ENCODE results near the gene SSR2. TPM values are rescaled to one million over a fixed set of nuclear protein-coding genes. Genes with fewer than 3 reads are reported as not detected.
A peak's percentile ranks its signal among the peaks of the same experiment; 100 is the strongest.

The SSR2 gene
- total RNA-seq, 6 experiments from 2014 or later = 59.5 to 227 (median 103) TPM

DNA sequence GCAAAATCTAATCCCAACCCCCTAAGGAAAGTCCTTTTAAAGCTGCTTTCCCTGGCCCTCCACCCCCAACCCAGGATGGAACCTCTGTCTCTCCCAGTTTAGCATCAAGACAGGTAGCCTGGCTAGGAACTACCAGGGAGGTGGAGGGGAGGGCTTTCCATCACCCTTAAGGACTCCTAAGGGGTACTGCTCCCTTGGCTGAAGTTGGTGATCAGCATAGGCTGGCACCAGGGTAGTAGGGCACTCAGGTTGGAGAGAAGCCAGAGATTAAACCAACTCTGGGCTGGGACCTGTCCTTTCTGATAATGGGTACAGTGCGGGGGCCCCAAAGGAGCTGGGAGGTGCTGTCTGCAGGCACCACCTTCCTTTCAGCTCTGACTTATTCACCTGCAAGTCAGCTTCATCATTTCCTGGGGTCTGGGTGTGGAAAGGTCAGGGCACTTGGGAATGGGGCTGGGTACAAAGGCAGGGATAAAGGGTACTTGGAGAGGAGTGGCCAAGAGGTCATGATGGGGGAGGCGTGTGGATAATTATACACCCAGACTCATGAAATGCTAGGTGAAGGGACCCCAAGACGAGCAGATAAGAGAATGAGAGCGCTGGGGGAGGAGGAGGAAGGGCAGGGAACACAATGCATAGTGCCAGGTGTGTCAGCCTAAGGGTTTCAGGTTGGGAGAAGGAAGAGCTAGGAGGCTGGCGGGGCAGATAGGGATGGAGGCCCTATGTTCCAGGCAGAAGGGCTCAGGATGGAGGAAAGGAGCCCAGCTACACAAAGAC is 43.6 kb downstream of the SSR2 start:
- H3K36me3 ChIP-seq = no peaks in the 10 kb centered on the region
- no peak for TF ChIP-seq POLR2A (IDR thresholded peaks at IDR 0.05)
- TF ChIP-seq, protein P1, sequence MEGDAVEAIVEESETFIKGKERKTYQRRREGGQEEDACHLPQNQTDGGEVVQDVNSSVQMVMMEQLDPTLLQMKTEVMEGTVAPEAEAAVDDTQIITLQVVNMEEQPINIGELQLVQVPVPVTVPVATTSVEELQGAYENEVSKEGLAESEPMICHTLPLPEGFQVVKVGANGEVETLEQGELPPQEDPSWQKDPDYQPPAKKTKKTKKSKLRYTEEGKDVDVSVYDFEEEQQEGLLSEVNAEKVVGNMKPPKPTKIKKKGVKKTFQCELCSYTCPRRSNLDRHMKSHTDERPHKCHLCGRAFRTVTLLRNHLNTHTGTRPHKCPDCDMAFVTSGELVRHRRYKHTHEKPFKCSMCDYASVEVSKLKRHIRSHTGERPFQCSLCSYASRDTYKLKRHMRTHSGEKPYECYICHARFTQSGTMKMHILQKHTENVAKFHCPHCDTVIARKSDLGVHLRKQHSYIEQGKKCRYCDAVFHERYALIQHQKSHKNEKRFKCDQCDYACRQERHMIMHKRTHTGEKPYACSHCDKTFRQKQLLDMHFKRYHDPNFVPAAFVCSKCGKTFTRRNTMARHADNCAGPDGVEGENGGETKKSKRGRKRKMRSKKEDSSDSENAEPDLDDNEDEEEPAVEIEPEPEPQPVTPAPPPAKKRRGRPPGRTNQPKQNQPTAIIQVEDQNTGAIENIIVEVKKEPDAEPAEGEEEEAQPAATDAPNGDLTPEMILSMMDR (IDR thresholded peaks at IDR 0.05) = no peak
- ATAC-seq (peak in 3 of 4 donors; percentile 1 to 22 (median 2)), DNase-seq (no peak)
- peak overlapping the region; percentile 73 to 89 (median 77) for H3K27ac ChIP-seq
- 32% methylated on average over 5 of the region's 5 CpGs for WGBS (ENCODE audit: insufficient coverage, low coverage, low lambda C conversion rate, missing lambda C conversion rate)
- peaks cover 0 to 10% (median 1%) of the 10 kb centered on the region in 4 donors for H3K4me1 ChIP-seq
- intact Hi-C loops (cut with DNase I) = no loop called here
- peak overlapping the region; percentile 57 to 63 (median 59) for H3K4me3 ChIP-seq
- H3K27me3 ChIP-seq = no peaks in the 10 kb centered on the region
- no peaks in the 10 kb centered on the region for H3K9me3 ChIP-seq

DNA sequence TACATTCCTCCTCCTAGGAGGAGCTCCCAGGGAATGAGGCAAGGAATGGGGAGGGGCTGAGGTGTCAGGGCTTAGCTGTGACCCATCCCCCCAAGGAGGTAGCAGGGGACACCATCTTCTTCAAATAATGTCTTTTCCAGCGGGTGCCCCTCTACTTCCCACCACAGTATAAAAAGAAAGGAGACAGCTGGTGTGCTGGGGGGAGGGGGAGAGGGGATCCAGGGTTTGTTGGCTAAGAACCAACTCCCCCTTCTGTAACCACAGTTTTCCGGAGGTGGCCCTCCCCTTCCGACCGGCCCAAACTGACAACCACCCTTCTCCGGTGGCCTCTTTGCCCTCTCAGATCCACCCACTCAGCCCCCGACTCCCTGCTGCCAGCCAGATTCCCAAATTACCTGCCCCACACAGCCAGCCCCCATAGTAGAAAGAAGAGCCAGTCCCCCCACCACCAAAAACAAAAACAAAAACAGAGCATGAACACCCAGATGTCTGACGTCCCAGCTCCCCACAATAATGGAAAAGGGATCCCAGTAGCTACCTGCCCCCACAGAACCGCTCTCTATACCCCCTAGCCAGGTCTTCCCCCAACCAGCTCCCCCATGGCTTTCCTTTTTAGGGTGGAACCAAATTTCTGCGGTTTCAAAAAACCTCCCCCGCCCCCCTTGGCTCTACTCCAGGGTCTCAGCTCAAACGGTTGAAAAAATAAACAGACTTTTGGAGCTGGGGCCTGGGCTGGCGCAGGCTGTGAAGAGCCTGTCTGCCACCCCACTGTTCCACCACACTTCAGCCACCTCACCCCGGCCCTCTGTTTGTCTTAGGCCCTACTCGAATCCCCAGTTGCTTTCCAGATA is 44.5 kb downstream of the SSR2 start:
- peak in 1 of 4 donors; percentile 18 for ATAC-seq
- DNase-seq = peak in 1 of 3 donors; percentile 63
- H3K27ac ChIP-seq = peak overlapping the region; percentile 73 to 89 (median 77)
- intact Hi-C loops (cut with DNase I) = no loop called here
- 23% methylated on average over 12 of the region's 14 CpGs for WGBS (ENCODE audit: insufficient coverage, low coverage, low lambda C conversion rate, missing lambda C conversion rate)
- peak overlapping the region; percentile 57 to 63 (median 59) for H3K4me3 ChIP-seq
- TF ChIP-seq, protein P1 (IDR thresholded peaks at IDR 0.05) = no peak
- TF ChIP-seq POLR2A (IDR thresholded peaks at IDR 0.05) = no peak
- no peaks in the 10 kb centered on the region for H3K9me3 ChIP-seq
- no peaks in the 10 kb centered on the region for H3K36me3 ChIP-seq
- no peaks in the 10 kb centered on the region for H3K27me3 ChIP-seq
- H3K4me1 ChIP-seq = peaks cover 0 to 16% (median 2%) of the 10 kb centered on the region in 4 donors

DNA sequence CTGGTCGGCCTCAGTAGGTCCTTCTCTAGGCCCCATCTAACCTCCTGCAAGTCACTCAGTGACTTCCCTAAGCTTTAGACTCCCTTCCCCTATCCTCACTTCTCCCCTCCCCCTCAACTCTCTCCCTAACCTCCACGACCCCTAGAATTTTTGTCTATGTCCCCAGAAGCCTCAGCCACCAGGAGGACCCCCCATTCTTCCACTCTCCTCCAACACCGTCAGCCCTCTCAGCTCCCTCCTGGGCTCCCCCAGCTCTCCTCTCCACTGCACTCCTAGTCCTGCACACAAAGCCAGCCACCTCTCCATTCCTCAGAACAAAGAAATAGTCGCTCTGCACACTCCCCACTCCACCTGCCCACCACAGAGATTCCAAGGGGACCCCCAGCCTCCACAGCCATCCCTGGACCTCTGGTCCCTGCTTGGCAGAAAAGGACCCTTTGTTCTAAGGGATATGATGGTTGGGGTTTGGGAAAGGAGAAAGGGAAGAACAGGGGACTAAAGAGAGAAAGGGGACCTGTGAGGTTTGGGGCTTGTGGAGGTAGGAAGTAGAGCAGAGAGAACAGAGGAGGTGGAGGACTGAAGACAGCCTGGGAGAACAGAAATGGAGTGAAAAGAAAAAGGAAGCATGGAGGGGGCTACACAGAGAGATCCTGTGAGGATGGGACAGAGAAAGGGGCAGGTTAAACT is 45.2 kb downstream of the SSR2 start:
- 33% methylated on average over 4 of the region's 4 CpGs for WGBS (ENCODE audit: insufficient coverage, low coverage, low lambda C conversion rate, missing lambda C conversion rate)
- H3K27me3 ChIP-seq = no peaks in the 10 kb centered on the region
- intact Hi-C loops (cut with DNase I) = no loop called here
- DNase-seq (no peak), ATAC-seq (no peak)
- H3K36me3 ChIP-seq = no peaks in the 10 kb centered on the region
- H3K4me1 ChIP-seq = peaks cover 0 to 16% (median 2%) of the 10 kb centered on the region in 4 donors
- no peaks in the 10 kb centered on the region for H3K9me3 ChIP-seq
- peak overlapping the region; percentile 9 to 59 (median 9) for H3K4me3 ChIP-seq
- no peak for TF ChIP-seq POLR2A (IDR thresholded peaks at IDR 0.05)
- TF ChIP-seq, protein P1 (IDR thresholded peaks at IDR 0.05) = no peak
- peak overlapping the region in 1 of 3 donors; percentile 89 for H3K27ac ChIP-seq
